ENCODE data around the gene SF3B4. TPM values are rescaled to one million over a fixed set of nuclear protein-coding genes. Genes with fewer than 3 reads are reported as not detected.
A peak's percentile ranks its signal among the peaks of the same experiment; 100 is the strongest.

The SF3B4 gene
- total RNA-seq, 4 donors from 2014 or later: 4.4 to 17.4 (median 8.1) TPM

- DNase-seq: no peak
- peaks cover 0 to 5% of the 10 kb centered on the region in 2 donors for H3K4me1 ChIP-seq
- no peak overlapping the region for H3K4me3 ChIP-seq
- in situ Hi-C loops (cut with MboI; ENCODE audit: low sequenced_read_pairs in 4 of 4): loop anchor here in 2 of 4 donors (5.0 to 25.0 kb wide), 3 partner anchors 80 to 220 kb away; no protein-coding TSS in a partner anchor
- intact Hi-C loops (cut with DNase I; ENCODE audit: low total_unique reads): no loop called here
- H3K27me3 ChIP-seq: no peaks in the 10 kb centered on the region
- no peak overlapping the region for H3K27ac ChIP-seq
- peaks cover 3 to 93% of the 10 kb centered on the region in 2 donors for H3K36me3 ChIP-seq
- no peak for ATAC-seq
- H3K9me3 ChIP-seq: no peaks in the 10 kb centered on the region
- TF ChIP-seq POLR2A (IDR thresholded peaks at IDR 0.05) (no peak), CTCF (IDR thresholded peaks at IDR 0.05 in 4 of 5, conservative IDR thresholded peaks at IDR 0.05 in 1 of 5) (no peak)
Observed at GRCh38 chr1:149967041-149967440, 39.4 kb upstream of the SF3B4 start.

- H3K36me3 ChIP-seq: peaks cover 3 to 90% of the 10 kb centered on the region in 2 donors
- no peak overlapping the region for H3K27ac ChIP-seq
- intact Hi-C loops (cut with DNase I; ENCODE audit: low total_unique reads): no loop called here
- in situ Hi-C loops (cut with MboI; ENCODE audit: low sequenced_read_pairs in 4 of 4): loop anchor here in 2 of 4 donors (5.0 to 25.0 kb wide), 3 partner anchors 81 to 221 kb away; no protein-coding TSS in a partner anchor
- DNase-seq (no peak), ATAC-seq (no peak)
- peaks cover 0 to 5% of the 10 kb centered on the region in 2 donors for H3K4me1 ChIP-seq
- no peaks in the 10 kb centered on the region for H3K9me3 ChIP-seq
- no peak for TF ChIP-seq POLR2A (IDR thresholded peaks at IDR 0.05)
- no peak for TF ChIP-seq CTCF (IDR thresholded peaks at IDR 0.05 in 4 of 5, conservative IDR thresholded peaks at IDR 0.05 in 1 of 5)
- H3K27me3 ChIP-seq: no peaks in the 10 kb centered on the region
- H3K4me3 ChIP-seq: no peak overlapping the region
Observed at GRCh38 chr1:149966405-149966804, 38.8 kb upstream of the SF3B4 start.

- Histone ChIP-seq H3K27ac (no peak overlapping the region), H3K27me3 (no peaks in the 10 kb centered on the region), H3K4me3 (no peak overlapping the region), H3K36me3 (peaks cover 3 to 86% of the 10 kb centered on the region in 2 donors), H3K4me1 (peaks cover 0 to 5% of the 10 kb centered on the region in 2 donors), H3K9me3 (no peaks in the 10 kb centered on the region)
- ATAC-seq (no peak), DNase-seq (no peak)
- in situ Hi-C loops (cut with MboI; ENCODE audit: low sequenced_read_pairs in 4 of 4): loop anchor here in 2 of 4 donors (5.0 to 25.0 kb wide), 3 partner anchors 82 to 222 kb away; no protein-coding TSS in a partner anchor
- no peak for TF ChIP-seq CTCF (IDR thresholded peaks at IDR 0.05 in 4 of 5, conservative IDR thresholded peaks at IDR 0.05 in 1 of 5)
- TF ChIP-seq POLR2A (IDR thresholded peaks at IDR 0.05): no peak
- intact Hi-C loops (cut with DNase I; ENCODE audit: low total_unique reads): no loop called here
Observed at GRCh38 chr1:149965440-149965839, 37.8 kb upstream of the SF3B4 start.

- H3K9me3 ChIP-seq: no peaks in the 10 kb centered on the region
- ATAC-seq: no peak
- intact Hi-C loops (cut with DNase I; ENCODE audit: low total_unique reads) (loop anchor here (2.0 to 5.0 kb wide), 2 partner anchors 44 to 205 kb away; no protein-coding TSS in a partner anchor), in situ Hi-C loops (cut with MboI; ENCODE audit: low sequenced_read_pairs in 4 of 4) (loop anchor here (5.0 to 25.0 kb wide), 6 partner anchors 84 to 224 kb away; no protein-coding TSS in a partner anchor)
- H3K4me1 ChIP-seq: peaks cover 0 to 5% of the 10 kb centered on the region in 2 donors
- peaks cover 0 to 83% of the 10 kb centered on the region in 2 donors for H3K36me3 ChIP-seq
- no peaks in the 10 kb centered on the region for H3K27me3 ChIP-seq
- DNase-seq: no peak
- H3K4me3 ChIP-seq: no peak overlapping the region
- TF ChIP-seq CTCF (IDR thresholded peaks at IDR 0.05 in 4 of 5, conservative IDR thresholded peaks at IDR 0.05 in 1 of 5) (no peak), POLR2A (IDR thresholded peaks at IDR 0.05) (no peak)
- peak overlapping the region; percentile 2 to 30 (median 21) for H3K27ac ChIP-seq
Observed at GRCh38 chr1:149963358-149963757, 35.8 kb upstream of the SF3B4 start.

Data from gastrocnemius medialis (tissue), 4 donors.